Adrenal gland (tissue), 12 donors: ENCODE results near the gene UBAP1. TPM values are rescaled to one million over a fixed set of nuclear protein-coding genes. Genes with fewer than 3 reads are reported as not detected.

Source experiments
- polyA plus RNA-seq, 3 donors: library from polyadenylated mRNA; stranded (reverse); fragments of 200-250 nt in 2 of 3; fragments of 350-450 nt in 1 of 3; fragmentation: Illumina TruSeq in 1 of 3; extraction: RNeasy Lipid Tissue Mini Kit (QIAGEN cat#74804) in 1 of 3; gene quantifications; one replicate each; pipeline ENCODE4 v1.2.3, GENCODE V29; 2013 to 2014
- small RNA-seq, 2 donors: library from RNA; depleted of rRNA; stranded (forward); fragments of <200 nt; gene quantifications; one replicate each; pipeline ENCODE3, GENCODE V24; 2016
- total RNA-seq, 9 donors: library from RNA; depleted of rRNA in 4 of 9; stranded (reverse); fragments of >200 nt in 4 of 9; fragments of 120-200 nt in 1 of 9; fragmentation: NEBNext Ultra II Directional in 1 of 9; extraction: Animal tissue kit (Norgen Biotek cat#: 25700) in 1 of 9; gene quantifications; one replicate each; pipeline versions ENCODE4 v1.1.0 to v1.2.4, GENCODE V29; 2013 to 2023
- donor health status: healthy with polysubstance abuse.
- donor health status: Bipolar disorder and iron deficiency.
- donor health status: DM: yes; HTN: yes; CAD: no.
- donor health status: DM: no; HTN: no; CAD: no.
- donor health status: DM: no; HTN: no; CAD: no.
- donor health status: DM: yes; HTN: yes; CAD: no.

UBAP1 gene
- total and polyA plus RNA-seq, 12 donors: 34.8 to 146 (median 77.4) TPM

Small RNAs within 50 kb of the gene (small RNA-seq; reads per million reads assigned to genes)
- gene AL353662.3 (0 reads per million in 2 donors), gene RNA5SP282 (0 to 0.12 reads per million in 2 donors), gene RNU2-50P (0 reads per million in 2 donors)

Other genes starting within 250 kb of the UBAP1 start
- 10 to 100 TPM; 20.9 to 60.0 (median 39.7) TPM for gene UBAP2, start 130.2 kb upstream of the UBAP1 start, total RNA-seq
- 10 to 100 TPM; 21.7 to 59.4 (median 29.0) TPM for gene UBAP2, start 130.2 kb upstream of the UBAP1 start, polyA plus RNA-seq
- gene DCAF12, start 52.3 kb upstream of the UBAP1 start, total RNA-seq: 10 to 100 TPM; 45.0 to 74.9 (median 64.9) TPM
- gene DCAF12, start 52.3 kb upstream of the UBAP1 start, polyA plus RNA-seq: 10 to 100 TPM; 15.1 to 88.3 (median 15.8) TPM
- gene KIF24, start 150.2 kb downstream of the UBAP1 start, total RNA-seq: 1 to 10 TPM in 7 of 9 donors, under 1 TPM in 2; 0.72 to 2.7 (median 1.2) TPM
- gene KIF24, start 150.2 kb downstream of the UBAP1 start, polyA plus RNA-seq: 1 to 10 TPM in 1 of 3 donors, under 1 TPM in 2; 0.57 to 2.6 (median 0.80) TPM
- gene NUDT2, start 150.5 kb downstream of the UBAP1 start, total RNA-seq: 10 to 100 TPM; 11.3 to 50.7 (median 34.0) TPM
- 10 to 100 TPM; 29.9 to 55.0 (median 32.9) TPM for gene NUDT2, start 150.5 kb downstream of the UBAP1 start, polyA plus RNA-seq
- gene MYORG, start 197.9 kb downstream of the UBAP1 start, total RNA-seq: 10 to 100 TPM in 8 of 9 donors, 1 to 10 TPM in 1; 3.5 to 33.8 (median 14.9) TPM
- 10 to 100 TPM in 1 of 3 donors, 1 to 10 TPM in 2; 1.1 to 11.4 (median 1.9) TPM for gene MYORG, start 197.9 kb downstream of the UBAP1 start, polyA plus RNA-seq